AG08396 (cell line): ENCODE measurements around the gene ID2.
A peak's percentile ranks its signal among the peaks of the same experiment; 100 is the strongest.

Experiments
- DNase-seq: peaks from one replicate; pipeline ENCODE4 v3.0.0; 2012; ENCODE audit warnings: low spot score, mixed read lengths

Gene ID2

GRCh38 chr2:8670580-8670979 lies 11.3 kb upstream of the ID2 start:
- no peak for DNase-seq

- no peak for DNase-seq
Measured at GRCh38 chr2:8671176-8671575, 10.7 kb upstream of the ID2 start.

- no peak for DNase-seq
Measured at GRCh38 chr2:8671802-8672201, 10.1 kb upstream of the ID2 start.

GRCh38 chr2:8672940-8673339 lies 8.9 kb upstream of the ID2 start:
- no peak for DNase-seq

GRCh38 chr2:8673381-8673780 lies 8.5 kb upstream of the ID2 start:
- DNase-seq: no peak

GRCh38 chr2:8674420-8675009 lies 7.3 kb upstream of the ID2 start:
- no peak for DNase-seq

GRCh38 chr2:8675543-8675942 lies 6.3 kb upstream of the ID2 start:
- DNase-seq: no peak

GRCh38 chr2:8676191-8676920 lies 5.5 kb upstream of the ID2 start:
- DNase-seq: peak; percentile 88

GRCh38 chr2:8676921-8677645 lies 4.8 kb upstream of the ID2 start:
- DNase-seq: no peak

GRCh38 chr2:8677646-8678592 lies 3.9 kb upstream of the ID2 start:
- DNase-seq: peak; percentile 58

GRCh38 chr2:8678731-8679566 lies 2.9 kb upstream of the ID2 start:
- DNase-seq: peak; percentile 96

GRCh38 chr2:8679567-8679826 lies 2.4 kb upstream of the ID2 start:
- no peak for DNase-seq

GRCh38 chr2:8679827-8680731 lies 1.8 kb upstream of the ID2 start:
- DNase-seq: no peak

- DNase-seq: peak; percentile 67
Measured at GRCh38 chr2:8680822-8681760, 765 bp upstream of the ID2 start.

GRCh38 chr2:8682719-8683667 lies 1.1 kb downstream of the ID2 start:
- DNase-seq: peak; percentile 60

- DNase-seq: no peak
Measured at GRCh38 chr2:8684540-8684877, 2.7 kb downstream of the ID2 start.

GRCh38 chr2:8684878-8685696 lies 3.2 kb downstream of the ID2 start:
- DNase-seq: peak; percentile 55
